ENCODE measurements around the gene APOH.

- TF ChIP-seq CTCF (IDR thresholded peaks at IDR 0.05) (no peak), POLR2A (IDR thresholded peaks at IDR 0.05) (no peak)
Observed at GRCh38 chr17:66260688-66261087, 31.5 kb upstream of the APOH start.
